Measurements from ENCODE around the gene LTBP1.
"Not testable (repeated sequence)": the region's sequence is repeated elsewhere in the genome, so short reads cannot be mapped to it uniquely, and the experiment has no call there.

The LTBP1 gene

GRCh38 chr2:33222309-33222708 lies 275.6 kb downstream of the LTBP1 start:
- in situ Hi-C loops (cut with MboI; ENCODE audit: low sequenced_read_pairs, unreplicated experiment): no loop called here
- no peak for DNase-seq (ENCODE audit: low spot score)
- TF ChIP-seq, protein P1, sequence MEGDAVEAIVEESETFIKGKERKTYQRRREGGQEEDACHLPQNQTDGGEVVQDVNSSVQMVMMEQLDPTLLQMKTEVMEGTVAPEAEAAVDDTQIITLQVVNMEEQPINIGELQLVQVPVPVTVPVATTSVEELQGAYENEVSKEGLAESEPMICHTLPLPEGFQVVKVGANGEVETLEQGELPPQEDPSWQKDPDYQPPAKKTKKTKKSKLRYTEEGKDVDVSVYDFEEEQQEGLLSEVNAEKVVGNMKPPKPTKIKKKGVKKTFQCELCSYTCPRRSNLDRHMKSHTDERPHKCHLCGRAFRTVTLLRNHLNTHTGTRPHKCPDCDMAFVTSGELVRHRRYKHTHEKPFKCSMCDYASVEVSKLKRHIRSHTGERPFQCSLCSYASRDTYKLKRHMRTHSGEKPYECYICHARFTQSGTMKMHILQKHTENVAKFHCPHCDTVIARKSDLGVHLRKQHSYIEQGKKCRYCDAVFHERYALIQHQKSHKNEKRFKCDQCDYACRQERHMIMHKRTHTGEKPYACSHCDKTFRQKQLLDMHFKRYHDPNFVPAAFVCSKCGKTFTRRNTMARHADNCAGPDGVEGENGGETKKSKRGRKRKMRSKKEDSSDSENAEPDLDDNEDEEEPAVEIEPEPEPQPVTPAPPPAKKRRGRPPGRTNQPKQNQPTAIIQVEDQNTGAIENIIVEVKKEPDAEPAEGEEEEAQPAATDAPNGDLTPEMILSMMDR (IDR thresholded peaks at IDR 0.05; ENCODE audit: borderline replicate concordance, control extremely low read depth, extremely low read depth, insufficient read depth, missing control alignments): no peak

GRCh38 chr2:33223856-33224255 lies 277.1 kb downstream of the LTBP1 start:
- DNase-seq (ENCODE audit: low spot score): no peak
- in situ Hi-C loops (cut with MboI; ENCODE audit: low sequenced_read_pairs, unreplicated experiment): no loop called here

DNA sequence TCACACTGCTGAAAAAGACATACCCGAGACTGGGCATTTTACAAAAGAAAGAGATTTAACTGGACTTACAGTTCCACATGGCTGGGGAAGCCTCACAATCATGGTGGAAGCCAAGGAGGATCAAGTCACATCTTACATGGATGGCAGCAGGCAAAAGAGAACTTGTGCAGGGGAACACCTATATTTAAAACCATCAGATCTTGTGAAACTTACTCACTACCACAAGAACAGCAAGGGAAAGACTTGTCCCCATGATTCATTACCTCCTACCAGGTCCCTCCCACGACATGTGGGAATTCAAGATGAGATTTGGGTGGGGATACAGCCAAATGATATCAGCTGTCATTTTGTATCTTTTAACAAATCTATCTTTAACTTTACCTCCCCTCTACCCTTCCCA lies 278.6 kb downstream of the LTBP1 start:
- DNase-seq (ENCODE audit: low spot score): no peak
- in situ Hi-C loops (cut with MboI; ENCODE audit: low sequenced_read_pairs, unreplicated experiment): no loop called here
- TF ChIP-seq, protein P1 (IDR thresholded peaks at IDR 0.05; ENCODE audit: borderline replicate concordance, control extremely low read depth, extremely low read depth, insufficient read depth, missing control alignments): no peak

More at GRCh38 chr2:33223856-33224255, 277.1 kb downstream of the LTBP1 start:
- TF ChIP-seq, protein P1 (IDR thresholded peaks at IDR 0.05; ENCODE audit: borderline replicate concordance, control extremely low read depth, extremely low read depth, insufficient read depth, missing control alignments): no peak

DNA sequence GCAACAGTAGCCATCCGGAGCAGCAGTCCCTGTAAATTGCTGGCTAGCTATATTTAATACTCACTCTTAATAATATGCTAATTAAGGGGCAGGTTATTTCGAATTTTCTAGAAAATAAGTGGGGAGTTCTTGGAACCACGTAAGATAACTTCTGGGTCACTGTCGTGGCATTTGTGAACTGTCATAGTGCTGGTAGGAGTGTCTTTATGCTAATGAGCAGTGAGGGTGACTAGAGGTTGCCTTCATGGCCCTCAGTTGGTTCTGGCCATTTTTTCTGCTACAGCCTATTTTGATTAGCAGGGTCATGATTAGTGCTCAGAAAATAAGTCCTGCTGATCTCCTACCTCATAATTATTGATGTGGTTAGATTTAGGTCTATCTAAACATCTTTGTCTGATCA lies 279.8 kb downstream of the LTBP1 start:
- TF ChIP-seq, protein P1 (IDR thresholded peaks at IDR 0.05; ENCODE audit: borderline replicate concordance, control extremely low read depth, extremely low read depth, insufficient read depth, missing control alignments): no peak
- in situ Hi-C loops (cut with MboI; ENCODE audit: low sequenced_read_pairs, unreplicated experiment): no loop called here
- no peak for DNase-seq (ENCODE audit: low spot score)

- in situ Hi-C loops (cut with MboI; ENCODE audit: low sequenced_read_pairs, unreplicated experiment): no loop called here
- TF ChIP-seq, protein P1 (IDR thresholded peaks at IDR 0.05; ENCODE audit: borderline replicate concordance, control extremely low read depth, extremely low read depth, insufficient read depth, missing control alignments): no peak
- DNase-seq (ENCODE audit: low spot score): no peak
These were observed 282.9 kb downstream of the LTBP1 start for GRCh38 chr2:33229646-33230045.

GRCh38 chr2:33230195-33230594 lies 283.4 kb downstream of the LTBP1 start:
- TF ChIP-seq, protein P1 (IDR thresholded peaks at IDR 0.05; ENCODE audit: borderline replicate concordance, control extremely low read depth, extremely low read depth, insufficient read depth, missing control alignments): no peak
- in situ Hi-C loops (cut with MboI; ENCODE audit: low sequenced_read_pairs, unreplicated experiment): no loop called here
- no peak for DNase-seq (ENCODE audit: low spot score)

GRCh38 chr2:33230842-33231241 lies 284.1 kb downstream of the LTBP1 start:
- no peak for DNase-seq (ENCODE audit: low spot score)
- TF ChIP-seq, protein P1 (IDR thresholded peaks at IDR 0.05; ENCODE audit: borderline replicate concordance, control extremely low read depth, extremely low read depth, insufficient read depth, missing control alignments): no peak
- in situ Hi-C loops (cut with MboI; ENCODE audit: low sequenced_read_pairs, unreplicated experiment): no loop called here

DNA sequence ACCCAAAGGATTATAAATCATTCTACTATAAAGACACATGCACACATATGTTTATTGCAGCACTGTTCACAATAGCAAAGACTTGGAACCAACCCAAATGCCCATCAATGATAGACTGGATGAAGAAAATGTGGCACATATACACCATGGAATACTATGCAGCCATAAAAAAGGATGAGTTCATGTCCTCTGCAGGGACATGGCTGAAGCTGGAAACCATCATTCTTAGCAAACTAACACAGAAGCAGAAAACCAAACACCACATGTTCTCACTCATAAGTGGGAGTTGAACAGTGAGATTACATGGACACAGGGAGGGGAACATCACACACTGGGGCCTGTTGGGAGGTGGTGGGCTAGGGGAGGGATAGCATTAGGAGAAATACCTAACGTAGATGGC lies 288.8 kb downstream of the LTBP1 start:
- DNase-seq (ENCODE audit: low spot score); in situ Hi-C loops (cut with MboI; ENCODE audit: low sequenced_read_pairs, unreplicated experiment): not testable (repeated sequence)

Measured in GM13976 (cell line).